Stimulated activated CD4-positive, alpha-beta T cell treated with anti-CD3 and anti-CD28 coated beads, TNF-alpha, amount 100 ng/mL, for 48 hours (primary cell): ENCODE results near the gene ZFHX3.

ENCODE experiments used
- DNase-seq, 3 donors: peaks; one replicate each; pipeline ENCODE4 v3.0.0-alpha.2; 2020; ENCODE audit warnings: low read depth in 3 of 3

Gene ZFHX3

GRCh38 chr16:72827866-72828265 lies 220.1 kb downstream of the ZFHX3 start:
- no peak for DNase-seq

GRCh38 chr16:72825912-72826621 lies 221.9 kb downstream of the ZFHX3 start:
- DNase-seq = no peak

GRCh38 chr16:72824761-72825160 lies 223.2 kb downstream of the ZFHX3 start:
- DNase-seq = no peak

- no peak for DNase-seq
Measured at GRCh38 chr16:72824027-72824426, 223.9 kb downstream of the ZFHX3 start.

GRCh38 chr16:72821185-72821950 lies 226.6 kb downstream of the ZFHX3 start:
- DNase-seq = no peak

- DNase-seq = no peak
Measured at GRCh38 chr16:72819345-72819744, 228.6 kb downstream of the ZFHX3 start.

- no peak for DNase-seq
Measured at GRCh38 chr16:72818236-72818845, 229.6 kb downstream of the ZFHX3 start.

GRCh38 chr16:72815348-72816318 lies 232.3 kb downstream of the ZFHX3 start:
- no peak for DNase-seq

GRCh38 chr16:72814226-72814625 lies 233.7 kb downstream of the ZFHX3 start:
- DNase-seq = no peak

- no peak for DNase-seq
Measured at GRCh38 chr16:72812672-72813071, 235.3 kb downstream of the ZFHX3 start.

- DNase-seq = no peak
Measured at GRCh38 chr16:72811876-72812275, 236.1 kb downstream of the ZFHX3 start.

GRCh38 chr16:72811188-72811720 lies 236.7 kb downstream of the ZFHX3 start:
- no peak for DNase-seq

GRCh38 chr16:72810480-72810879 lies 237.4 kb downstream of the ZFHX3 start:
- no peak for DNase-seq

GRCh38 chr16:72809446-72809845 lies 238.5 kb downstream of the ZFHX3 start:
- no peak for DNase-seq

- DNase-seq = no peak
Measured at GRCh38 chr16:72808754-72809153, 239.2 kb downstream of the ZFHX3 start.

GRCh38 chr16:72807245-72807644 lies 240.7 kb downstream of the ZFHX3 start:
- DNase-seq = no peak

GRCh38 chr16:72805486-72805885 lies 242.4 kb downstream of the ZFHX3 start:
- DNase-seq = no peak

- no peak for DNase-seq
Measured at GRCh38 chr16:72800524-72801161, 247.3 kb downstream of the ZFHX3 start.

- no peak for DNase-seq
Measured at GRCh38 chr16:72798264-72798663, 249.7 kb downstream of the ZFHX3 start.

GRCh38 chr16:72797621-72798020 lies 250.3 kb downstream of the ZFHX3 start:
- no peak for DNase-seq

GRCh38 chr16:72796222-72796621 lies 251.7 kb downstream of the ZFHX3 start:
- DNase-seq = no peak
